Stimulated activated CD4-positive, alpha-beta T cell treated with anti-CD3 and anti-CD28 coated beads, Interleukin-15, amount 100 ng/mL, for 1 hour (primary cell): ENCODE results near the gene PKHD1.

ENCODE experiments used
- DNase-seq, 2 donors: peaks; one replicate each; pipeline ENCODE4 v3.0.0-alpha.2; 2020; ENCODE audit warnings: low read depth in 1 of 2, low spot score in 1 of 2

PKHD1 gene

DNA sequence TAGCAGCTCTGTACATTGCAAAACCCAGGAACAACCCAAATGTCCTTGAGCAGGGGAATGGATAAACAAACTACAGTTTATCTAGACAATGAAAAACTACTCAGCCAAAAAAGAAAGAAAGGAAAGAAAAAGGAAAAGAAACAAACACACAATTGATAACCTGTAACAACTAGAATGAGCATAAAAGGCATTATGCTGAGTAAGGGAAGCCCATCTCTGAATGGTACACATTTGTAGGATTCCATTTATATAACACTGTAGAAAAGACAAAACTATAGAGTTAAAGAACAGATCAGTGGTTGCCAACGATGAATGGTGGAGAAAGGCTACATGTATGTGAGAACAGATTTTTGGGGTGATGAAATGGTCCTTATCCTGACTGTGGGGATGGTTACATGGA, 454.0 kb downstream of the PKHD1 start:
- no peak for DNase-seq

DNA sequence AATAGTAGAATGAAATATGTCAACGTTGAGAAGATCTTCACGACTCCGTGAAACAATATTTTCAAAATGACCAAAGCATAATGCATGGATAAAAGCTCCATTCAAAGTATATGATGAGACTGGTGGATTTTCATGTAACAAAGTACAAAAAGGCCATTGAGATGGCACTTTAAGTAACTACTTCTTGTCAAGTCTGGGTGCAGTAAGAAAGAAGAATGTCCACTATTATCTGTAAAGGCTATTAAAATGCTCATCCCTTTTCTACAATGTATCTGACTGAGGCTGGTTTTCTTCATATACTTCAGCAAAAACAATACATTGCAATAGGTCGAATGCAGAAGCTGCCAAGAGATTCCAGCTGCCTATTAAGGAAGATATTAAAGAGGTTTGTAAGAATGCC, 457.4 kb downstream of the PKHD1 start:
- DNase-seq: no peak

DNA sequence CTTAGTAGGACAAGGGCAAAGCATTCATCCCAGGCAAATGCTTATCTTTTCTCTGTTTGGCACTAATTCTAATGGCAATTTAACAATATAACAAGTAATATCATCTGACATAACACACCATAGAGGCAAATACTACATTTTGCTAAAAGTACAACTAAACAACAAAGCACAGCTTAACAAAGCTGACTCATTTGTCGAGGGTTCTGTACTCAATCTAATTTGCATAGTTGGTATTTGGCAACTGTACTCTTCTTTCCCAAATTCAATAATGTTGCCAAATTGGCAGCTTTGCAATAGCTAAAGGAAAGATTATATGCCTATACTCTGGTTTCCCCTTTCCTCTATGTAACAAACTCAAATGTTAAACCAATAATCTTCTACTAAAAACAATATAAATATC, 461.0 kb downstream of the PKHD1 start:
- DNase-seq: no peak

DNA sequence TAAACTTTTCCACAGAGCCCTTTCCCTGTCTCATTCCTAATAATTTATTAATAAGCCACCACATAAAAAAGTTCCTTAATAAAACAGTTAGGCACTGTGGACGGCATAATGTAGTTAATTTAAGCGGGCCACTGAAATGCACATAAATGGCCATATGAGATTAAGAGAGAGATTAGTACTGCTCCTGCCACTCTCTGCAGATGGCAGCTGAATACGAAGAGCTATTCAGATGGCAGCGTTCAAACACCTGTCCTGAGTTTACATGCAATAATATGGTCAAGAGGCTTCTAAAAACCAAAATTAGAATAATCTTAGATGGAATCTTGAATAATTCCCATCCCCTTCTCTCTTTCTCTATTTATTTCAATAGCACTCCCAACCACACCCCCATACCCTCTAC, 461.8 kb downstream of the PKHD1 start:
- no peak for DNase-seq

DNA sequence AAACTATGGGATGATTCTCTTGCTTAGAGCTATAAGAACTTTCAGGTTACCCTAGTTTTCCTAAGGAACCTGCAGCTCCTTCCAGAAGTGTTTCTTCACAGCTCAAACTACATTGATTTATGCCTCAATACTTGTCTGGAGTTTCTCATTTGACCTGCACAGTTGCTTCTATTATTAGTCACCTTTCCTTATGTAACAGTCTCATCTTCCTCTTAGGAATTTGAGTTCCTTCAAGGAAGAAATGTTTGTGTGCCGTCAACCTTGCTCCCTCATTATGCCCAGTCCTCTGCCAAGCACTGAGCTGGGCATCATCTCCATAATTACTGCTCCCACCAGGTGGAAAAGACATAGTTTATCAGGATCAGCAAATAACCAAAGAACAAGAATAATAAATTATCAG, 466.4 kb downstream of the PKHD1 start:
- DNase-seq: no peak

DNA sequence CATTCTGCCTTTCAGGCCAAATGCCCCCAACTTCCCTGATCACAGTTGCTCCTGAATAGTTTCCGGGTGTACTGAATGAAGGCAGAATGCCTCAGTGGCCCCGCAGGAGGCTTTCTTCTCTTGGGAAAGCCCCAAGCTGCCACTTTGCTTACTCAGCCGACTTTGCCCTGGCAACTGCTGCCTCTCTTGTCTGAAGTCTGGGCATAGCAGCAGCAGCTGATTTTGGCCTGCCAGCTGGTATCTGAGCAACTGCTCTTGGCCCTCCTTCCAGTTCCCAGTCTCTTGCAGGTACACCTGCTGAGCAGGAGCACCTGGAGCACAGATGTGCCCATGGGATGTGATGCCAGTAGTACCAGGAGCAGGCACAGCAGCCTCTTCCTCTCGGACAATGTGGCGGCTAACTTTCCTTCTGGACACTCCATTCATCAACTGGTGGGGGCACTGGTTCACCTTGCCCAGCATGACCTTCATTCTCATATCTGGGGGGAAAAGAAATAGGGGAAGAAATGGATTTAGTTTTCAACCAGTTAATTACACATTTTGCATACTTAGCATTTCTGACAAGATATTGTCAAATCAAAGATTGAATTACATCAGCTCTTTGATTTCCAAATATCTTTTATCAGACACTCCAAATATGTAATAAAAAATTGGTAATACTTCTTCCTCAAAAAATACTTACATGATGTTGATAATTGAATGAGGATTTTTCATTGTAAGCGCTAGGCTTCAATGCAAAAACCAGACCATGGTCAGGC, 468.2 kb downstream of the PKHD1 start:
- no peak for DNase-seq

DNA sequence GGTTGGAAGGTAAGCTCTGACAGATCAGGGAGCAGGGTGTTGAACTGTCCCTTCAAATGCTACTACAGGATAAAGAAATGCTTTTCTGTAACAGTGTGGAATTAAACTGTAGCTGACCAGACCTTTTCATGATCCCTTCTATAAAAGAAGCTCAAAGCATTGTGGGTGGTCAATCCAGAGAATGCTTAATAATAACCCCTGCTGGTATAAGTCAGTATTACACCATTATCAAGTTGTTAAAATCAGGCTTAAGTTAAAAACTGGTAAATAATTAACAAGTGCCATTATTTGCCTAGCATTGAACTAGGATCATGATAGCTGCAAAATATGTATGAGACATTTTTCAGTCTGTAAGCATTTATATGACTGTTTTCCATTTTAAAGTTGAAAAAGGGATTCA, 468.9 kb downstream of the PKHD1 start:
- DNase-seq: no peak

DNA sequence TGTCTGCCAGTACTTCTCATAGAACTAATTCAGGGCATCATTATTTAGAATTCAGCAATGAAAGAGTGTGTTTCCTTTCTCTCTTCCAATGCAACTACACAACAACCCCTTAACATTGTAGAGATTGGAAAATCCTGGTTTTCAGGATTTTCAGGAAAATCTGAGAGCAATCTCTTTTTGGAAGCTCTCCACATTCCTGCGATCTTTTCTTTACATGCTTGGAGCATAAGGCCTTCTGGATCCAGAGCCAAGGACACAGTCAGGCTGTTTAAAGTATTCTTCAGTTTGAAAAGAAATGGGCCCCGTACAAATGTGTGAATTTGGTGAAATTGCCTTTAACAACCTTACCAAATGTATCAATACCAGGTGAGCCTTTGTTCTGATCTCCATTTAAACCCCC, 469.7 kb downstream of the PKHD1 start:
- no peak for DNase-seq

DNA sequence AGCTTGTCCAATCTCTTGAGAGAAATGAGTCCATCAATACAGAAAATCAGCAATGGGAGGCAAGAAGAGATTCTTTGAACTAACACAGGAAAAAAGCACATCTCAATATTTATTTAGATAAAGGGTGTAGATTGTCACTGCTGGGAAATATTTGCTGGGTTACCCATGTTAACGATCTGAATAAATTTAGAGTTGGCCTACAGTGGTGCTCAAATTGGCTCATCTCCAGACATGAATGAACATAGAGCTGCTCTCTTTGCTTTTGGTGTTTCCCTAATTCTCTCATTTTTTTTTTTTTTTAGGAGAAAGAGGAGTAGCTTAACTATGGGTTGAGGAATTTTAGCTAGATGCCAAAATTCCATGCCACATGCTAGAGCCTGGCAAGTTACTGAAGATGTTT, 471.2 kb downstream of the PKHD1 start:
- DNase-seq: no peak

DNA sequence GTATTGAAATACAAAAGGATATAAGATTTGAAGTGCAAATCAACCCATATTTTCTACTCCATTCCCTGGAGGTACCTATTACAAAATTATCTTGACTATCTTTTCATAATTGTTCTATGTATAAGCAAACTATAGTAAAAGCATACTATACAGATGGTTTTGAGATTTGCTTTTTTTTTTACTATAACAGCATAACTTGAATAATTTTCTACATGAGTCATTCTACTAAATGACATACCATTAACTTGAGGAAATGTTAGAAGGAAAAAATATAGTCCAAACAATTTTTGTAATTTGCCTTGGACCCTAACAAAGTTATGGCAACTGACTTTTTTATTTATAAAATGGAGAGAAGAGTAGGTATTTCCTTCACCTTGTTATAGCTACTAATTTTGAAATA, 472.7 kb downstream of the PKHD1 start:
- no peak for DNase-seq

DNA sequence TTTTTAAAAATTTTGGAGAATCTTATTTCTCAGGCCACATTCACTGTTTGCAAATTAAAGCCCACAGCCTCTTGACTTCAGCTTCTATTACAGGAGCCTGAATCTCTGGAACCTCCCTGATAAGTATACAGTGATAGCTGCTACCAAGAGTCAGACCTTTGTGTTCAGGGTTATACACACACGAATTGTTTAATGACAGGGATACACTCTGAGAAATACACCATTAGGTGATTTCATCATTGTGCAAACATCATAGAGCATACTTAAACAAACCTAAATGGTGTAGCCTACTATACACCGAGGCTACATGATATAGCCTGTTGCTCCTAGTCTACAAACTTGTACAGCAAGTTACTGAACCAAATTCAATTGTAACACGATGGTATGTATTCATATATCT, 473.9 kb downstream of the PKHD1 start:
- no peak for DNase-seq

DNA sequence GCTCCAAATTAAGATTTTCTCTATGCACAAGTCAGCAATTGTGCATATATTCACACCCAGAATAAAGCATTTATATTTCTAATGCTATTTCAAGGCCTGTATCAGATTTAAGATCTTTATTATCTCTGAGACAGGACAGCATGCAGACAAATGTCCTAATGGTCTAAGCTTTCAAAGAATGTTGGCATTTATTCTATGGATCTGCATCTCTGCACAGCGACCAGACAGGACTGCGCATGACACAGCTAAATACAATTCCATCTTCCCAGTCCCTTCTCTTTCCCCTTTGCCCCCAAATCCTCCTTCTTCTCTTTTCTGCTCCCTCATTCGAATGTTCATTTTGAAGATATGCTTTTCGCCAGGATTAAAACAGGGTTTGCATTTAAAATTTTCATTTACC, 478.5 kb downstream of the PKHD1 start:
- no peak for DNase-seq

DNA sequence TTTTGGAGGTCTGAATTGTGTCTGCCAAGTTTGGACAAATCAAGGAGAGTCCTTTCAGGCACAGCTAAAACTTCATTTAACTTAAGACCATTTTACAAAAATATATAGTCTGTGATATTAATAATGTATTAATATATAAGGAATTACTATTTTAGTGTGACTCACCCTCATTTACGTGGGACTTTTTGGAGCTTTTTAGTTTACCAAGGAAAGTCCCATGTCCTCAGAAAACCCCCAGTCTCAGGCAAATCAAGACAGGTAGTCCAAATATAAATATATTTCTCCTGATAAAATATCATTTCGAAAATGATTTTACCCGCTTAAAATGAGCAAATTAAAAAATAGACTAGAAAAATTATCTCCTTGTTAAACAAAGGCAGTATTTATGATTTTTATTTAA, 479.0 kb downstream of the PKHD1 start:
- no peak for DNase-seq

DNA sequence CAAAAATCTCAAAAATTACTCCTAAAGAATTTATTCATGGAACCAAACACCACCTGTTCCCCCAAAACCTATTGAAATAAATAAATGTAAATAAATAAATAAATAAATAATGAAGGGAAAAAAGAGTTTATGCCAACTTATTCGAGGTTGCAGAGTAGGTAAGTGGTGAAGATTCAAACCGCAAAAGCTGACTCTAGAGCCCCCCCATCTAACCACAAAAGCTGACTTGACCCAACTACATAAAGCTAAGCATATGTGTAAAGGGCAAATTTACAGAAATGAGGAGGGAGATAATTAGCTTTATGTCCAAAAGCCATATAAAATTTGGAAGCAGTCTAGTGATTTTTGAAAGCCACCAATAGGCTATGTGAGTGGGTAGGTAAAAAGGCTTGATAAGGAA, 486.9 kb downstream of the PKHD1 start:
- DNase-seq: no peak

DNA sequence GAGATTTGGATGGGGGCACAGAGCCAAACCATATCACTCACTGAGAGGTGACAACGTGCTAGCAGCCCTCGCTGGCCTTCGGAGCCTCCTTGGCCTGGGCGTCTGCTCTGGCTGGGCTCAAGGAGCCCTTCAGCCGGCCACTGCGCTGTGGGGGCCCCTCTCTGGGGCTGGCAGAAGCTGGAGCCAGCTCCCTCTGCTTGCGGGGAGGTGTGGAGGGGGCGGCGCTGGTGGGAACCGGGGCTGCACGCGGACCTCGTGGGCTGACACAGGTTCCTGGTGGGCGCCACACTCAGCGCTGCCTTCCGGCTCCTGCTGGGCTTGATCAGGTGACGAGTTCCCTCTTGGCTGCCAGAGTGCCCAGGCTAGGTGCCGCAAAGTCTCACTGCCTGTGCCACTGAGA, 489.2 kb downstream of the PKHD1 start:
- no peak for DNase-seq

DNA sequence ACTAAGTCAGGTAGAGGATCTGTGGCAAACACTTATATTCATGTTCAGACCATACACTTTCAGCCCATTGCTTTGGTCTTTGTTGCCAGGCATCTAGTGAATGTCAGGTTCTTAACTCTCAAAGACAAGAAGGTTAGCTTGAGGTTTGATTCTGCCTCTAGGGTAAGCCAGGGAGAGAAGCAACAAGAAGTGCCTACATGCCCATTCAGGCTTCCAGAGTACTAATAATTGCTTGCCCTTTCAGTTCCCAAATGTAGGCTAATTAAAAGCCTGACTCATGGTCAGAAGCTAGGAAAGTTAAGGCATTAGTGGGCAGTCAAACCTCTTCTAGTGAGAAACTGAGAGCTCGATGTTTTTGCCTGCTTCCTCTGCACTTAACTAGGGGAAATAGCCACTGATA, 492.4 kb downstream of the PKHD1 start:
- DNase-seq: no peak

DNA sequence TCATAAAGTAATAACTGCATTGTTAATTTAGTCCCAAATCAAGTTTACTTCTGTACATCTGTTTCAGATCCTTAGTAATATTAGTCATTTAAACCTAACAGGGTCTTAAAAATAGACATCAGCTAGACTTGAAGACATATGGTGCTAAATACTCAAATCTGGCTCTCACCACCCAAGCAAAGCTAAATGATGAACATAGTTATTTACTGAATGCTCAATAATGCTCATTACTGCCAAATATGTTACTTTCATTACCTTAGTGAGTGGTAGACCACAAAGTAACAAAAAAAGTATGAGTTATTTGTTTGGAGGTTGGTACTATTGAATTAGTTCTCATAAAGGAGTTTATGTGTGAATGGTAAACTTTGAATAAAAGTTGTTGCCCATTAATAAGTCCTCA, 502.1 kb downstream of the PKHD1 start:
- no peak for DNase-seq

DNA sequence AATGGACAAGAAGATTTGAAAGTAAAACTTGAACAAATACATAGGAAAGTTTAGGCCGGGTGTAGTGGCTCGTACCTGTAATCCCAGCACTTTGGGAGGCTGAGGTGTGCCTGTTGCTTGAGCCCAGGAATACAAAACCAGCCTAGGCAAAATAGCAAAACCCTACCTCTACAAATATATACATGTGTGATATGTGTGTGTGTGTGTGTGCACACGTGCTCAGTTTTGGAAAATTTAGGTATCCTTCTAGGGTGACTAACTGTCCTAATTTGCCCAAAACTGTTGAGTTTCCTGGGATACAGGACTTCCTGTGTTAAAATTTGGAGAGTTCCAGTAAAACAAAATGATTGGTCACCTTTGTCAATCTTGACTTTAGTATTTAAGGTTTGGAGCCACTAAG, 503.2 kb downstream of the PKHD1 start:
- DNase-seq: no peak

DNA sequence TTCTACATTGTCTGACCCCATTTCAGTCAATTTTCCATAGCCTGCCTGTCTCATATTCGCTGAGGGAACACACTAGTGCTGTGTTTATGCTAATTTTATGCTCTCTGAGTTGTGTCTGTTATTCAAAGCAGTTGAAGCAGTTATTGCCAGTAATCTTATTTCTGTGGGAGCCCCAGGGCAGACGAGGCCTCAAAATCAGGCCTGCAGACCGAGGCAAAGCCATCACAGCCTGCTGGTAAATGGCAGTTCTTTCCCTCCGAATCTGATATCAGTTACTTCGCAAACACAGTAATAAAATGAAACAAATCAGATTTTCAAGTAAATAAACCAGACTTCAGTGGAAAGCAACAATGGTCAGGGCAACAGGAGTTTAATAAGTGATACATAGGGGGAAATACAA, 508.4 kb downstream of the PKHD1 start:
- no peak for DNase-seq

DNA sequence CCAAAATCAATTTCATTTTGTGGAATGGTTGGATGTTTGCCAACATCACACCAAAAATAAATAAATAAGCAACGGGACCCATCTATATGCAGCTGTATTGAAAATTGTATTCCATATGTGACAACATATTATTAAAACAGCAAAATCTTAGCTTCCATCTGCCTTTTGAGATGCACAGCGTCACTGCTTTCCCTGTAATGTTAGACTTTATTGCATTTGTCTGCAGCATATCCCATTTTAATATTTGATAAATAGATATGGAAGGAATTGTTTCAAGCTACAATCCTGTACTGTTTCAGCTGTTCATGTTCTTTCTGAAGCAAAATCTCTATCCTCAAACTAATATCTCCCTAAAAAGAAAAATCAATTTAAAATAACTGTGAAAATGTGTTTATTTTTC, 509.1 kb downstream of the PKHD1 start:
- no peak for DNase-seq

DNA sequence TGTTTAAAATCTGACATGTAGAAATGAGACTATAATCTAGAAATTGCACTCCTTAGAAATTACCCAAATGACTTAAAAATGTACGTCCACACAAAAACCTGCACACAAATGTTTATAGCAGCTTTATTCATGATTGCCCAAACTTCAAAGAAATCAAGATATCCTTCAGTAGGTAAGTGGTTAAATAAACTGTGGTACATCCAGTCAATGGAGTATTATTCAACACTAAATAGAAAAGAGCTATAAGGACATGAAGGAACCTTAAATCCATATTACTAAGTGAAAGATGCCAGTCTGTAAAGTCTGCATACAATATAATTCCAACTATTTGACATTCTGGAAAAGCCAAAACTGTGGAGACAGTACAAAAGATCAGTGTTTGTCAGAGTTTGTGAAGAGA, 513.4 kb downstream of the PKHD1 start:
- DNase-seq: no peak

DNA sequence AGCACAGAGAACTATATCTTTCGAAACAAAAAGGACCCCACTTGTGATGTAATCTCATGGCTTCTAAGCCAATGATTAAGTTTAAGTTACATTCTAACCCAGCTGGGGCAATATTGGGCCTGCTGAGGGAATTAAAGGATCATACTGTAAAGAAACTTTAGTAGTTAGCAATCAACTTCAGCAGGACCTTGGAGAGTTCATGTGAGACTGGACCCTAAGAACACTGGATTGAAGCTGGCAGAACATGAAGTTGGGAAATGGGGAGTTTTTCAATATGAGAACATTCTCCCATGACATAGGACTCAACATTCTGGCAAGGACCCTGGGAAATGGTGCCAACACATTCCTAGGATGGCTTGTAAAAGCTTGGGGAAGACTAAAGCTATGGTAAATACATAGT, 516.2 kb downstream of the PKHD1 start:
- DNase-seq: no peak

DNA sequence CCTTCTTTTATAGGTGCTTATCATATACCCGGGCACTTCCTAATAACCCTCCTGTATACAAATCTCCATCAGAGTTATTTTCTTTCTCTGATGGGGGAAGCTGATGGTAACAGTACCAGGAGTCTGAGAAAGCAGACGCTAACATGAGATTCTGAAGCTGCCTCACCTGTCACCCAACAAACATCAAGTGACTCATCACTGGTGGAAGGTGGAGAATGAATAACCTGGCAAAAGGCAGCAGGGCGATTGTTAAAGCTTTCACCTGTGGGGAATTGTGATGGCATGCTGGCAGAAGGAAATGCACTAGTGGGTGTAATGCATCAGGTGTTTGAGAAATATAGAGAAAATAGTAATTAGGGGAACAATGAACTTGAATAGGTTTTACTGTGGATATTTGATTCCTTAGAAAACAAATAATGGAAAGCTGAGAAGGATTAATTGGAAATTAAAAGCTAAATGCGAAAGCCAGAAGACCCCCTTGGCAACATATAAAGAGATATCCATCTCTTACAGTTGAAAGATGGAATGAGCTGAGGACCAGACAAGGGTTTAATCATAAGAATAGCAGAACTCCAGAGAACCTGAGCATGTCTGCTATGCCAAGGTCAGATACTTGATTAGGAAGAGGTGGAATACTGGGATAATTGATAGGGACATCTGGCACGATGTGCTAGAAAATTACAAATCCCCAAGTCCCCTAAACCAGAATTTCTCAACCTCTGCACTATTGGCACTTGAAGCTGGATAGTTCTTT, 517.1 kb downstream of the PKHD1 start:
- no peak for DNase-seq
